GM12874 (cell line): Measurements from ENCODE around the gene SMTNL1.

Source experiments
- CTCF ChIP-seq: IDR thresholded peaks from 2 replicates; pipeline ENCODE4 v1.5.1; 2011; ENCODE audit warnings: low read depth, mild to moderate bottlenecking, control low read depth, low read length, moderate library complexity; ENCODE audit not compliant: insufficient read depth

Gene SMTNL1

GRCh38 chr11:57599381-57599780 is 62.0 kb downstream of the SMTNL1 start:
- TF ChIP-seq CTCF, result no peak
